ENCODE data around the gene TEX261.
A peak's percentile ranks its signal among the peaks of the same experiment; 100 is the strongest.

The TEX261 gene

GRCh38 chr2:70956141-70956540, 38.5 kb downstream of the TEX261 start:
- no peak for DNase-seq

GRCh38 chr2:70954886-70955285, 39.8 kb downstream of the TEX261 start:
- DNase-seq: no peak

- DNase-seq: no peak
Observed at GRCh38 chr2:70949086-70949485, 45.6 kb downstream of the TEX261 start.

GRCh38 chr2:70948337-70949003, 46.2 kb downstream of the TEX261 start:
- peak; percentile 74 for DNase-seq

GRCh38 chr2:70947556-70948184, 47.0 kb downstream of the TEX261 start:
- no peak for DNase-seq

- no peak for DNase-seq
Observed at GRCh38 chr2:70946832-70947442, 47.7 kb downstream of the TEX261 start.

GRCh38 chr2:70944111-70944690, 50.5 kb downstream of the TEX261 start:
- peak; percentile 17 for DNase-seq

- peak; percentile 25 for DNase-seq
Observed at GRCh38 chr2:70943205-70943871, 51.3 kb downstream of the TEX261 start.

GRCh38 chr2:70942396-70943204, 52.1 kb downstream of the TEX261 start:
- DNase-seq: peak; percentile 17

GRCh38 chr2:70941701-70942100, 53.0 kb downstream of the TEX261 start:
- DNase-seq: no peak

- DNase-seq: no peak
Observed at GRCh38 chr2:70941186-70941585, 53.5 kb downstream of the TEX261 start.

- no peak for DNase-seq
Observed at GRCh38 chr2:70939839-70940580, 54.7 kb downstream of the TEX261 start.

GRCh38 chr2:70939001-70939838, 55.5 kb downstream of the TEX261 start:
- no peak for DNase-seq

GRCh38 chr2:70938586-70938950, 56.1 kb downstream of the TEX261 start:
- no peak for DNase-seq

GRCh38 chr2:70937866-70938585, 56.6 kb downstream of the TEX261 start:
- no peak for DNase-seq

- DNase-seq: no peak
Observed at GRCh38 chr2:70936979-70937811, 57.5 kb downstream of the TEX261 start.

GRCh38 chr2:70936165-70936978, 58.3 kb downstream of the TEX261 start:
- DNase-seq: no peak

Measured in activated CD4-positive, CD25-positive, alpha-beta regulatory T cell treated with anti-CD3 and anti-CD28 coated beads, Interleukin-2, amount 50 U/mL, for 72 hours (primary cell).